Loucy (cell line): Measurements from ENCODE around the gene LCT.

Experiments
- H2AFZ ChIP-seq: fragments of 200-600 bp; sonication (generic); 2 replicates; pipeline ENCODE4 v1.6.0; 2016; ENCODE audit warnings: antibody characterized with exemption, mild to moderate bottlenecking, low read length, moderate library complexity
- H3F3A ChIP-seq: fragments of 200-600 bp; 2 replicates; pipeline ENCODE4 v1.6.0; 2016; ENCODE audit warnings: antibody characterized with exemption, low read depth, mild to moderate bottlenecking
- H3K27me3 ChIP-seq: fragments of 200-600 bp; sonication (generic); 2 replicates; pipeline ENCODE4 v1.6.1; 2014; ENCODE audit warnings: low read length, mild to moderate bottlenecking; ENCODE audit not compliant: insufficient read depth, poor library complexity, severe bottlenecking
- H3K36me3 ChIP-seq: fragments of 200-600 bp; sonication (generic); 2 replicates; pipeline ENCODE4 v1.6.1; 2016; ENCODE audit warnings: low read length; ENCODE audit not compliant: insufficient read depth
- H3K4me1 ChIP-seq: fragments of 200-600 bp; sonication (generic); 2 replicates; pipeline ENCODE4 v1.5.1; 2014; ENCODE audit warnings: low read length, mild to moderate bottlenecking; ENCODE audit not compliant: insufficient read depth, poor library complexity, severe bottlenecking
- H3K4me2 ChIP-seq: fragments of 200-600 bp; sonication (generic); 2 replicates; pipeline ENCODE4 v1.6.0; 2014; ENCODE audit warnings: antibody characterized with exemption, low read length, low read depth, mild to moderate bottlenecking; ENCODE audit not compliant: poor library complexity, severe bottlenecking
- H3K4me3 ChIP-seq: fragments of 200-600 bp; sonication (generic); 2 replicates; pipeline ENCODE4 v1.5.1; 2014; ENCODE audit warnings: low read length, mild to moderate bottlenecking, mixed read lengths; ENCODE audit not compliant: poor library complexity, severe bottlenecking
- H3K79me2 ChIP-seq: fragments of 200-600 bp; sonication (generic); 2 replicates; pipeline ENCODE4 v1.6.1; 2014; ENCODE audit warnings: low read length; ENCODE audit not compliant: insufficient read depth
- H3K9ac ChIP-seq: fragments of 200-600 bp; sonication (generic); 2 replicates; pipeline ENCODE4 v1.6.0; 2014; ENCODE audit warnings: mild to moderate bottlenecking, low read depth, low read length, moderate library complexity; ENCODE audit not compliant: poor library complexity, severe bottlenecking
- H3K9me2 ChIP-seq: fragments of 200-600 bp; sonication (generic); replicated peaks from 2 replicates; pipeline ENCODE4 v1.6.1; 2016; ENCODE audit warnings: low read depth, low read length, mixed read lengths
- H3K9me3 ChIP-seq: fragments of 200-600 bp; sonication (generic); 2 replicates; pipeline ENCODE4 v1.6.1; 2014; ENCODE audit warnings: mild to moderate bottlenecking, antibody characterized with exemption, low read length, low read depth; ENCODE audit not compliant: insufficient read depth
- H4K20me1 ChIP-seq: fragments of 200-600 bp; sonication (generic); 2 replicates; pipeline ENCODE4 v1.6.0; 2014; ENCODE audit warnings: antibody characterized with exemption, low read length, mild to moderate bottlenecking; ENCODE audit not compliant: insufficient read depth, poor library complexity, severe bottlenecking
- CTCF ChIP-seq: fragments of 200-600 bp; sonication (generic); conservative IDR thresholded peaks from 2 replicates; pipeline ENCODE4 v1.5.1; 2014; ENCODE audit warnings: mild to moderate bottlenecking, antibody characterized with exemption, low read length
- EZH2phosphoT487 ChIP-seq: fragments of 200-600 bp; IDR thresholded peaks from 2 replicates; pipeline ENCODE4 v1.6.1; 2018; ENCODE audit warnings: antibody characterized with exemption, mild to moderate bottlenecking, moderate library complexity, borderline replicate concordance

The LCT gene

GRCh38 chr2:135839713-135840112, 2.7 kb upstream of the LCT start:
- no peaks in the 10 kb centered on the region for H3K9me2 ChIP-seq
- H3K27me3 ChIP-seq, result no peaks in the 10 kb centered on the region
- H3K9ac ChIP-seq, result peak overlapping the region; percentile 27
- H3K4me3 ChIP-seq, result peak overlapping the region; percentile 38
- no peaks in the 10 kb centered on the region for H4K20me1 ChIP-seq
- H2AFZ ChIP-seq, result no peak overlapping the region
- H3K9me3 ChIP-seq, result no peaks in the 10 kb centered on the region
- H3K79me2 ChIP-seq, result no peaks in the 10 kb centered on the region
- H3F3A ChIP-seq, result peaks cover 5% of the 10 kb centered on the region; the same call in 1 of the 2 replicates
- peak overlapping the region; percentile 63 for H3K4me2 ChIP-seq
- TF ChIP-seq EZH2phosphoT487 (no peak), CTCF (no peak)
- peaks cover 35% of the 10 kb centered on the region for H3K36me3 ChIP-seq
- H3K4me1 ChIP-seq, result peaks cover 46% of the 10 kb centered on the region

GRCh38 chr2:135838502-135838901, 1.5 kb upstream of the LCT start:
- H3K9me3 ChIP-seq, result no peaks in the 10 kb centered on the region
- H4K20me1 ChIP-seq, result no peaks in the 10 kb centered on the region
- H3K9ac ChIP-seq, result no peak overlapping the region
- H3K4me2 ChIP-seq, result no peak overlapping the region
- H3K36me3 ChIP-seq, result peaks cover 23% of the 10 kb centered on the region; the same call in 1 of the 2 replicates
- TF ChIP-seq CTCF, result no peak
- TF ChIP-seq EZH2phosphoT487, result no peak
- H2AFZ ChIP-seq, result no peak overlapping the region
- peaks cover 5% of the 10 kb centered on the region; the same call in 1 of the 2 replicates for H3F3A ChIP-seq
- peaks cover 46% of the 10 kb centered on the region for H3K4me1 ChIP-seq
- H3K4me3 ChIP-seq, result no peak overlapping the region
- no peaks in the 10 kb centered on the region for H3K27me3 ChIP-seq
- no peaks in the 10 kb centered on the region for H3K79me2 ChIP-seq
- no peaks in the 10 kb centered on the region for H3K9me2 ChIP-seq

- H3K4me1 ChIP-seq, result peaks cover 18% of the 10 kb centered on the region
Measured at GRCh38 chr2:135832891-135833290, 4.1 kb downstream of the LCT start.

More at GRCh38 chr2:135832891-135833290, 4.1 kb downstream of the LCT start:
- H3F3A ChIP-seq, result no peaks in the 10 kb centered on the region
- H3K36me3 ChIP-seq, result no peaks in the 10 kb centered on the region
- no peaks in the 10 kb centered on the region for H3K27me3 ChIP-seq
- H4K20me1 ChIP-seq, result no peaks in the 10 kb centered on the region
- H3K4me3 ChIP-seq, result no peak overlapping the region
- no peak overlapping the region for H3K9ac ChIP-seq
- no peak for TF ChIP-seq EZH2phosphoT487
- TF ChIP-seq CTCF, result no peak
- no peaks in the 10 kb centered on the region for H3K79me2 ChIP-seq
- no peaks in the 10 kb centered on the region for H3K9me2 ChIP-seq
- no peak overlapping the region for H3K4me2 ChIP-seq
- no peaks in the 10 kb centered on the region for H3K9me3 ChIP-seq
- no peak overlapping the region for H2AFZ ChIP-seq
